HG03139 (cell line): ENCODE results near the gene ZDHHC11.
"Not testable (repeated sequence)": the region's sequence is repeated elsewhere in the genome, so short reads cannot be mapped to it uniquely, and the experiment has no call there.

Source experiments
- ATAC-seq: cut with Tn5 transposase; IDR thresholded peaks from one replicate; pipeline ENCODE4 v1.9.1; 2021; ENCODE audit not compliant: unreplicated experiment

ZDHHC11 gene

GRCh38 chr5:778967-779366, 71.8 kb downstream of the ZDHHC11 start:
- not testable (repeated sequence) for ATAC-seq

- ATAC-seq = not testable (repeated sequence)
Observed at GRCh38 chr5:778421-778820, 72.4 kb downstream of the ZDHHC11 start.

DNA sequence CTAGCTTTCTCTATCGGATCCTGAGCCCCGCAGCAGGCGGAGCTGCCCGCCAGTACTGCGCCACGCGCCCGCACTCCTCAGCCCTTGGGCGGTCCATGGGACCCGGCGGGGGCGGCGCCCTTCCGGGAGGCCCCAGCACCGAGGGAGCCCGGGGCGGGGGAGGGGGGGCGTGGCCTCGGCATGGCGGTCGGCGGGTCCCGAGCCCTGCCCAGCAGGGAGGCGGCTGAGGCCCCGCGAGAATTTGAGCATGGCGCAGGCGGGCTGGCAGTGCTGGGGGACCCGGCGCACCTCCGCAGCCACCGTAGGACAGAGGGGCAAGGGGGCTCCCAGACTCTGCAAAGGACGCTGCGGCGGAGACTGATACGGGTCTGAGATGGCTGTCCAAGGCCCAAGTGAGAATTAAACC, 73.0 kb downstream of the ZDHHC11 start:
- no peak for ATAC-seq

DNA sequence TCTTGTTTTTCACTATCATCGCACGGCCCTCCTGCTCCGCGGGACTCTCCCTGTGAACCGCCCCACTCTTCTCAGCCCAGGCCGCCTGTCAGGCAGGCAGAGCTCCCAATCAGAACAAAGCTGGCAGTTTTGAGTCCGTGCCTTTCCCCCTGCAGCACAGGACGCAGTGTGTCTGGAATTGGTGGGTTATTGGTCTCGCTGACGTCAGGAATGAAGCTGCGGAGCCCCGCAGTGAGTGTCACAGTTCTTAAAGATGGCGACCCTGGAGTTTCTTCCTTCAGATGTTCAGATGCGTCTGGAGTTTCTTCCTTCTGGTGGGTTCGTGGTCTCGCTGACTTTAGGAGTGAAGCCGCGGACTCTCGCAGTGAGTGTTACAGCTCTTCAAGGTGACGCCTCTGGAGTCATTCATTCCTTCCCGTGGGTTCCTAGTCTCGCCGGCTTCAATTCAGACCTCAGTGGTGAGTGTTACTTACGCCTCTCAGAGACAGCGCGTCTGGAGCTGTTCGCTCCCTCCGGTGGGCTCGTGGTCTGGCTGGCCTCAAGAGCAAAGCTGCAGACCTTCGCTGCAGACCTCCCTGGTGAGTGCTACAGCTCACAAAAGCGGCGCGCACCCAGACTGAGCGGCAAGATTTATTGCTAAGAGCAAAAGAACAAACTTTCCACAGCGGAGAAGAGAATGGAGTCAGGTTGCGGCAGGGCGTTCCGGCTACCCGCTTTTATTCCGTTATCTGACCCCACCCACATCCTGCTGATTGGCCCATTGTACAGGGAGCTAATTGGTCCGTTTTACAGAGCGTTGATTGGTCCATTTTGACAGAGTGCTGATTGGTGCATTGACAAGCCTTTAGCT, 73.7 kb downstream of the ZDHHC11 start:
- ATAC-seq = no peak

GRCh38 chr5:775961-776861, 74.6 kb downstream of the ZDHHC11 start:
- no peak for ATAC-seq

- not testable (repeated sequence) for ATAC-seq
Observed at GRCh38 chr5:775595-775960, 75.2 kb downstream of the ZDHHC11 start.

- not testable (repeated sequence) for ATAC-seq
Observed at GRCh38 chr5:774854-775505, 75.8 kb downstream of the ZDHHC11 start.

DNA sequence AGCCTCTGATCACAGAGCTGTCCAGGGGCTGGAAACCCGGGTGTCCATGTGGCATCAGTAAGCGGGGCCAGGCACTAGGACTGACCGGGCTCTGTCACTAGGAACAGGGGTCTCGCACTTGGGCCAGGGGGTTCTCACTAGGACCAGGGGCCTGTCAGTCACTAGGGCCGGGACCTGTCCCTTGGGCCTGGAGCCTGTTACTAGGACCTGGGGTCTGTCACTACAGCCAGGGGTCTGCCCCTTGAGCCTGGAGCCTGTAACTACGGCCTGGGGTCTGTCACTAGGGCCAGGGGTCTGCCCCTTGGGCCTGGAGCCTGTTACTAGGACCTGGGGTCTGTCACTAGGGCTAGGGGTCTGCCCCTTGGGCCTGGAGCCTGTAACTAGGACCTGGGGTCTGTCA, 76.5 kb downstream of the ZDHHC11 start:
- not testable (repeated sequence) for ATAC-seq

DNA sequence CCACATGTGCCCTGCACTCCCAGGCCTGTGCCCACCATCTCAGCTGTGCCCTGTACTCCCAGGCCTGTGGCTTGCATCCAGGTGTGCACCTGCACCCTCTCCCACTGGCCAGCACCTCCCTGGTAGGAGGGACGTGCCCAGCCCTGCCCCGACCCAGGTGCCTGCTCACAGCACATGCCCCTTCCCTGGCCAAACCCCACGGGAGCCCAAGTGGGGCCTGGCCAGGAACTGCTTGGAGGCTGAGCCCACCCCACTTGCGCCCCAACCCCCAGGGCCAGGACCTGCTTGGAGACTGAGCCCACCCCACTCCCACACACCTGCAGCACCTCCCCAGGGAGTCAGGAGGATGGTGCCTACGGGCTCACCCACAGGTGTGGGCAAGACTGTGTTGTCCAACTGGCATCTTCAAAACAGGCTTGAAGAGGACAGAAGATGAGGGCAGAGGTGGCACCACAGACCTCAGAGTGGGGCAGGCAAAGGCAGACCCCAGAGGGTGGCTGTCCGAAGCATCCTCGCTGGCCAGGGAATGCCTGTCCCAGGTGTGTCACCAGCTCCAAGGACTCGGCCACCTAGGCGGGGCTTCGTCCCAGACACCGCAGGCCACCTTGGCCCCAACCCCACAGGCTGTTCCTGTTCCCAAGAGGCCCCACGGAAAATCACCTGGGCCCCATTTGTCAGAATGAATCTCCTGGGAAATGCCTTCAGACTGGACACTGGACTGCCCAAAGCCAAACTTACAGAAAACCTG, 77.1 kb downstream of the ZDHHC11 start:
- ATAC-seq = no peak

DNA sequence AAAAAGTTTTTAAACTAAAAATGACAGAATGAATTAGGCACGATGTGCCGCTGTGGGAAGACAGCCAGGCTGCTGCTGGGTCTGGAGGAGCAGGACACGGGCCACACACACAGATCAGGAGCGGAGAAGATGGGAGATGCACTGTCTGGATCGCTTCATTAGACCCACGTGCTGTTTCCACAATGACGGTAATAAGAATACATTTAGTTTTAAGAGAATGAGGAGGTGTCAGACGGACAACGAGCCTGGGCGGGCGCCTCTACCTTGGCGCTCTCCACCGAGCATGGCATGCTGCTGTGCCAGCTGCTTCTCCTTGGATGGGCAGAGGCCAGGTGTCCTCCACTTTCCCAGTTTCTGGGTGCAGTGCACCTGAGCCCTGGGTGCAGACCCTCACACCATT, 77.9 kb downstream of the ZDHHC11 start:
- not testable (repeated sequence) for ATAC-seq

GRCh38 chr5:772547-772890, 78.3 kb downstream of the ZDHHC11 start:
- not testable (repeated sequence) for ATAC-seq

DNA sequence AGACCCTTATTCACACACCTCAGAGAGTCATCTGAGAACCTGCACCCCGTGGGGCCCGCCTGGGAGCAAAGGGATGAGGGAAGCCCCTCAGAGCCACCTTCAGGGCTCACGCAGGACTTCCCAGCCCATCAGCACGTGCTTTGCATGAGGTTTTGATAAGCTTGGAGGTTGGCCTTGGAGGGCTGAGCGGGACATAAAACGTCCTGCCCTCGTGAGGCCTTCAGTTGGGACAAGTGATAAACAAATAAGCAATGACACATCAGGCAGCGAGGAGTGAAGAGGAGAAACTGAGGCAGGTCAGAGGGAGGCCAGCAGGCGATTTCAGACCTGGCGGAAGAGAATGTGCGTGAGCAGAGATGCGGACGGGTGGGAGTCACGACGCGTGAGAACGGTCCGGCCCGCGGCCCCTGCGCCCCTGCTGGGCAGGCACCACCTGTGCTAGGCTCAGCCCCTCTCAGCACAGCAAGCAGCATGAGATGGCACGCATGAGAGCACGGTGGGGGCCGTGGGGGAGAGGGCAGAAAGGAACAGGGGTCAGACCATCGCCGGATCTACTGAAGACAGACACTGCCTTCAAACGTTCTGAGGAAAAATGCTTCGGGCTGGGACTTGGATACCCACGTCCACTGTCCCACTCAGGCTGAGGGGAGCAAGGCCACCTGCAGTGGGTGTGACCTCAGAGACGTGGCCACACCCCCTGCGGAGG, 78.8 kb downstream of the ZDHHC11 start:
- ATAC-seq = not testable (repeated sequence)

DNA sequence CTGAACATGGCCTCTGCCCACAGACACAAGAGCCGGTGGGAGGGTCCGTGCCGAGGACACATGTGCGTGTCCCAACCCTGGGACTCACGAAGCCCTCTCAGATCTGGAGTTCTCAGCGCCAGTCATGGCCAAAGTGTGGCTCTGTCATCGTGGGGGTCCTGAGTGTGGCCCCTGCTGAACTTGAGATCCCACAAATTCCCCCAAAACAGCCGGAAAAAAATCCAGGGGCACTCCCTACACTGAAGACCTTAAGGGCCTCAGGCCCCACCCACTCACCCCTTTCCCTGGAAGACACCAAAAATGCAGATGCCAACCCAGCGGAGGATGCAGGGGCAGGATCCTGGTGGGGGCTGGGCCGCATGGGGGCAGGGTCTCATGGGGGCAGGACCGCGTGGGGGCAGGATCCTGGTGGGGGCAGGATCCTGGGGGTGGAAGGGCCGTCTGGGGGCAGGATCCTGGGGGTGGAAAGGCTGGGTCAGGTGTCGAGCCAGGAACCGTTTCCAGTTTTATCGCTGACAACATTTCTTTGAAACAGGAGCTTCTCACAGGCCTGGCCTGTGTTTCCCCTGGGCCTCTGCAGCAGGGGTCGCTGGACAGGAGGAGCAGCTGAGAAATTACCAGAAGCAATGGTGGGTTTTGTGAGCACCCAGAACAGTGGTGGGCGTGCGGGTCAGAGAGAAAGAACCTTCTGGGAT, 79.6 kb downstream of the ZDHHC11 start:
- ATAC-seq = not testable (repeated sequence)

DNA sequence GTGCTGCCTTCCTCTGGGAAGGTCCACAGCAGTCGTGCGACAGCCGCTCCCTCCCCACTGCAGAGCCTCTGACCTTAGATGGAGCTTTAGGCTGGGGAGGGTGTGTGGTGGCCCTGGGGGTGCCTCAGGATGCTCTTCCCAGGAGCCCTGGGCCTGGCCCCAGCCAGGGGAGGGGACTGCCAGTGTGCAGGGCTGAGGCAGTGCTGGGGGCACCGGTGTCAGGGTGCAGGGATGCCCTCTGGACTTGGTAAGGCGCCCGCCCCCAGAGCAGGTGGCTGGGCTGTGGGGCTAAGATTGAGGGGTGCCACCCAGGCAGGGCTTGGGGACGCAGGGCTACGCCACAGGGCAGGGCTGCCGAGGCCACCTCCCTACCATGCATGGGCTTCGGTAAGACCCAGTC, 80.2 kb downstream of the ZDHHC11 start:
- not testable (repeated sequence) for ATAC-seq

GRCh38 chr5:769485-770145, 81.2 kb downstream of the ZDHHC11 start:
- ATAC-seq = not testable (repeated sequence)

- no peak for ATAC-seq
Observed at GRCh38 chr5:766666-767431, 83.9 kb downstream of the ZDHHC11 start.

- ATAC-seq = no peak
Observed at GRCh38 chr5:765948-766631, 84.7 kb downstream of the ZDHHC11 start.
